ENCODE results near the gene PPP2R5A.
"Not testable (repeated sequence)": the region's sequence is repeated elsewhere in the genome, so short reads cannot be mapped to it uniquely, and the experiment has no call there.

PPP2R5A gene

GRCh38 chr1:212283741-212284140 is 1.5 kb upstream of the PPP2R5A start:
- no peak for DNase-seq (ENCODE audit: low read depth)
- TF ChIP-seq, protein P1, sequence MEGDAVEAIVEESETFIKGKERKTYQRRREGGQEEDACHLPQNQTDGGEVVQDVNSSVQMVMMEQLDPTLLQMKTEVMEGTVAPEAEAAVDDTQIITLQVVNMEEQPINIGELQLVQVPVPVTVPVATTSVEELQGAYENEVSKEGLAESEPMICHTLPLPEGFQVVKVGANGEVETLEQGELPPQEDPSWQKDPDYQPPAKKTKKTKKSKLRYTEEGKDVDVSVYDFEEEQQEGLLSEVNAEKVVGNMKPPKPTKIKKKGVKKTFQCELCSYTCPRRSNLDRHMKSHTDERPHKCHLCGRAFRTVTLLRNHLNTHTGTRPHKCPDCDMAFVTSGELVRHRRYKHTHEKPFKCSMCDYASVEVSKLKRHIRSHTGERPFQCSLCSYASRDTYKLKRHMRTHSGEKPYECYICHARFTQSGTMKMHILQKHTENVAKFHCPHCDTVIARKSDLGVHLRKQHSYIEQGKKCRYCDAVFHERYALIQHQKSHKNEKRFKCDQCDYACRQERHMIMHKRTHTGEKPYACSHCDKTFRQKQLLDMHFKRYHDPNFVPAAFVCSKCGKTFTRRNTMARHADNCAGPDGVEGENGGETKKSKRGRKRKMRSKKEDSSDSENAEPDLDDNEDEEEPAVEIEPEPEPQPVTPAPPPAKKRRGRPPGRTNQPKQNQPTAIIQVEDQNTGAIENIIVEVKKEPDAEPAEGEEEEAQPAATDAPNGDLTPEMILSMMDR (IDR thresholded peaks at IDR 0.05; ENCODE audit: control insufficient read depth, extremely low read depth, insufficient read depth) = no peak
- H3K4me3 ChIP-seq (ENCODE audit: low read depth, low read length) = peak overlapping the region; percentile 80

GRCh38 chr1:212284332-212284743 is 872 bp upstream of the PPP2R5A start:
- TF ChIP-seq, protein P1 (IDR thresholded peaks at IDR 0.05; ENCODE audit: control insufficient read depth, extremely low read depth, insufficient read depth) = no peak
- no peak for DNase-seq (ENCODE audit: low read depth)
- H3K4me3 ChIP-seq (ENCODE audit: low read depth, low read length) = peak overlapping the region; percentile 80

GRCh38 chr1:212285685-212286555 is 710 bp downstream of the PPP2R5A start:
- DNase-seq (ENCODE audit: low read depth) = peak; percentile 25
- H3K4me3 ChIP-seq (ENCODE audit: low read depth, low read length) = peak overlapping the region; percentile 80
- TF ChIP-seq, protein P1 (IDR thresholded peaks at IDR 0.05; ENCODE audit: control insufficient read depth, extremely low read depth, insufficient read depth) = no peak

GRCh38 chr1:212286556-212287131 is 1.4 kb downstream of the PPP2R5A start:
- TF ChIP-seq, protein P1 (IDR thresholded peaks at IDR 0.05; ENCODE audit: control insufficient read depth, extremely low read depth, insufficient read depth) = no peak
- DNase-seq (ENCODE audit: low read depth) = no peak
- H3K4me3 ChIP-seq (ENCODE audit: low read depth, low read length) = peak overlapping the region; percentile 80

DNA sequence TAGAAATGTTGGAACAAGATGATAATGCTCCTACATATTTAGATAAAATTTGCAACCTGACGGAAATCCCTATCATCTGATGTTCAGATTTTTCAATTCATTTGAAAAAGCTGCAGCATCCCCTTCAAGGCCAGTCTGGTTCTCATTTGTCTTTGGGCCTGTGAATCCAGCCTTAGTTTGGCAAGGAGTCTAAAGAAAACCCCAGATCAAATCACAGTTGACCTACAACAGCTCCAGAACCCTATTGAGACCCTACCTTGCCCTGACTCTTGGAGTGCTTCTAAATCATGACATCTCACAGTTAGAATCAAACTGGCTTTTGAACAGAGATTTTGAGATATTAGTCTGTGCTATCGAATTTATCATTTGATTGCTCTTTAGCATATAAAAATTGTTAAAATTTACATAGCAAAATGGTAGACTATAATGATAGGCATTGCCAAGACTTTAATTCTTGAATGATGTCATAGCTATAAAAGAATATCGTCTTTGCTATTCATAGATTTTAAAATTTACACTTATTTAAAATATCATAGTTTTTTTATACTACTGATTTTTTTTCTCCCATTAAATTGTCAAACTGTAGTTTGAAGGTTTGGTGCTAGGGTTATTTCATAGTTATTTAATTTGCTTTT is 2.2 kb downstream of the PPP2R5A start:
- no peak for DNase-seq (ENCODE audit: low read depth)
- TF ChIP-seq, protein P1 (IDR thresholded peaks at IDR 0.05; ENCODE audit: control insufficient read depth, extremely low read depth, insufficient read depth) = no peak
- H3K4me3 ChIP-seq (ENCODE audit: low read depth, low read length) = peak overlapping the region; percentile 80

DNA sequence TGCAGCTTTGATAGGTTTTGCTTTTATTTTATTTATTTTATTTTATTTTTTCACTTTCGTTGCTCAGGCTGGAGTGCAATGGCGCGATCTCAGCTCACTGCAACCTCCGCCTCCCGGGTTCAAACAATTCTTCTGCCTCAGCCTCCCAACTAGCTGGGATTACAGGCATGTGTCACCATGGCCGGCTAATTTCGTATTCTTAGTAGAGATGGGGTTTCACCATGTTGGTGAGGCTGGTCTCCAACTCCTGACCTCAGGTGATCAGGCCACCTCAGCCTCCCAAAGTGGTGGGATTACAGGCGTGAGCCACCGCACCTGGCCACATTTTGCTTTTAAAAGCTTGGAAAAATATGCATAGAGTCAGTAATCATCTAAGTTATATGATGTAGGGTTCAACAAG is 2.8 kb downstream of the PPP2R5A start:
- not testable (repeated sequence) for H3K4me3 ChIP-seq (ENCODE audit: low read depth, low read length); DNase-seq (ENCODE audit: low read depth)

DNA sequence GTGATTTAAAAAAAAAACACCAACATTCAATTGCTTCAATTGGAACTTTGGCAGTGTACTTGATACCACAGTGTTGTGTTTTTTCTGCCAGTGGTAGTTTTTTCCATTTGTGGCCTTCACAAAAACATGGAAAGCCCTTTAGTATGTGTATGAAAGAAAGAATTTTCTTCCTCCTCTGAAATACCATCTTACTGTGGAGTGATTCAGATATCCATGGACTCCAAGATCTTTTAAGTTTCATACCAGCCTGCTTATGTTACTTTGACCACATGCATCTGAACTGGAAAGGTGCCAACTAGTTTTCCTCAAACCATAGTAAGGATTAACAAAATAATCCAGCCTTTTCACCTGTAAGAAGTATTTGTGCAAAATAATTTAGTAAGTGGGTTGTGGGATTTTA is 3.4 kb downstream of the PPP2R5A start:
- H3K4me3 ChIP-seq (ENCODE audit: low read depth, low read length) = no peak overlapping the region
- DNase-seq (ENCODE audit: low read depth) = no peak
- TF ChIP-seq, protein P1 (IDR thresholded peaks at IDR 0.05; ENCODE audit: control insufficient read depth, extremely low read depth, insufficient read depth) = no peak
